ENCODE measurements around the gene KCNJ2. TPM values are rescaled to one million over a fixed set of nuclear protein-coding genes. Genes with fewer than 3 reads are reported as not detected.

The KCNJ2 gene
- total and polyA plus RNA-seq, 8 donors, result 0.31 to 6.4 (median 2.9) TPM; not detected in 1

- peaks cover 3 to 21% (median 14%) of the 10 kb centered on the region in 4 donors for H3K36me3 ChIP-seq
- H3K27me3 ChIP-seq, result peaks cover 0 to 20% (median 0%) of the 10 kb centered on the region in 3 donors
- no peak overlapping the region for H3K27ac ChIP-seq
- no peak for DNase-seq
- intact Hi-C loops (cut with DNase I; ENCODE audit: low total_unique reads), result no loop called here
- peaks cover 4 to 32% (median 16%) of the 10 kb centered on the region in 4 donors for H3K4me1 ChIP-seq
- no peaks in the 10 kb centered on the region for H3K9me3 ChIP-seq
- H3K4me3 ChIP-seq, result no peak overlapping the region
- TF ChIP-seq POLR2A (IDR thresholded peaks at IDR 0.05) (no peak), CTCF (IDR thresholded peaks at IDR 0.05) (no peak), EP300 (IDR thresholded peaks at IDR 0.05) (no peak), POLR2AphosphoS5 (IDR thresholded peaks at IDR 0.05) (no peak)
- 76 to 85% (median 84%) methylated on average over 2 of the region's 2 CpGs for WGBS, 5 donors
Measured at GRCh38 chr17:70172923-70173322, 3.6 kb downstream of the KCNJ2 start.

GRCh38 chr17:70173681-70174080 lies 4.3 kb downstream of the KCNJ2 start:
- no peaks in the 10 kb centered on the region for H3K9me3 ChIP-seq
- TF ChIP-seq POLR2AphosphoS5 (IDR thresholded peaks at IDR 0.05) (no peak), CTCF (IDR thresholded peaks at IDR 0.05) (no peak), EP300 (IDR thresholded peaks at IDR 0.05) (no peak), POLR2A (IDR thresholded peaks at IDR 0.05) (no peak)
- H3K4me1 ChIP-seq, result peaks cover 4 to 27% (median 12%) of the 10 kb centered on the region in 4 donors
- H3K36me3 ChIP-seq, result peaks cover 3 to 21% (median 14%) of the 10 kb centered on the region in 4 donors
- H3K27me3 ChIP-seq, result peaks cover 0 to 20% (median 0%) of the 10 kb centered on the region in 3 donors
- DNase-seq, result peak in 1 of 2 donors; percentile 9
- 56 to 66% (median 65%) methylated on average over 4 of the region's 4 CpGs for WGBS, 5 donors
- no peak overlapping the region for H3K27ac ChIP-seq
- intact Hi-C loops (cut with DNase I; ENCODE audit: low total_unique reads), result no loop called here
- no peak overlapping the region for H3K4me3 ChIP-seq

- H3K27me3 ChIP-seq, result no peaks in the 10 kb centered on the region
- no peaks in the 10 kb centered on the region for H3K4me1 ChIP-seq
- intact Hi-C loops (cut with DNase I; ENCODE audit: low total_unique reads), result no loop called here
- TF ChIP-seq POLR2AphosphoS5 (IDR thresholded peaks at IDR 0.05) (no peak), CTCF (IDR thresholded peaks at IDR 0.05) (no peak), EP300 (IDR thresholded peaks at IDR 0.05) (no peak), POLR2A (IDR thresholded peaks at IDR 0.05) (no peak)
- H3K9me3 ChIP-seq, result no peaks in the 10 kb centered on the region
- no peak for DNase-seq
- H3K27ac ChIP-seq, result no peak overlapping the region
- no peak overlapping the region for H3K4me3 ChIP-seq
- 80 to 86% (median 85%) methylated on average over 5 of the region's 5 CpGs for WGBS, 5 donors
- H3K36me3 ChIP-seq, result peaks cover 0 to 3% (median 2%) of the 10 kb centered on the region in 4 donors
Measured at GRCh38 chr17:70181376-70181775, 12.0 kb downstream of the KCNJ2 start.

- H3K9me3 ChIP-seq, result no peaks in the 10 kb centered on the region
- intact Hi-C loops (cut with DNase I; ENCODE audit: low total_unique reads), result no loop called here
- no peak for DNase-seq
- TF ChIP-seq POLR2AphosphoS5 (IDR thresholded peaks at IDR 0.05) (no peak), EP300 (IDR thresholded peaks at IDR 0.05) (no peak), POLR2A (IDR thresholded peaks at IDR 0.05) (no peak), CTCF (IDR thresholded peaks at IDR 0.05) (no peak)
- no peaks in the 10 kb centered on the region for H3K27me3 ChIP-seq
- 85 to 93% (median 92%) methylated on average over 3 of the region's 3 CpGs for WGBS, 5 donors
- no peak overlapping the region for H3K4me3 ChIP-seq
- H3K27ac ChIP-seq, result no peak overlapping the region
- no peaks in the 10 kb centered on the region for H3K4me1 ChIP-seq
- H3K36me3 ChIP-seq, result peaks cover 0 to under 1% (median 0%) of the 10 kb centered on the region in 4 donors
Measured at GRCh38 chr17:70181866-70182265, 12.5 kb downstream of the KCNJ2 start.

All from stomach (tissue), 9 donors.